RWPE1 (cell line): ENCODE results near the gene SNORC.
A peak's percentile ranks its signal among the peaks of the same experiment; 100 is the strongest.

ENCODE experiments used
- CTCF ChIA-PET: fragments of 350-600 bp; sonication (Branson Sonifier 250); formaldehyde crosslinking; extraction: SDS; loops from one replicate; lab custom pipeline; 2021; lab: Yijun Ruan, JAX
- POLR2A ChIA-PET: fragments of 400-600 bp; formaldehyde crosslinking; extraction: SDS; loops from one replicate; lab custom pipeline; 2020; ENCODE audit warnings: antibody characterized with exemption; ENCODE audit not compliant: low non-redundant PET; lab: Yijun Ruan, JAX
- DNase-seq: peaks from one replicate; pipeline ENCODE4 v3.0.0; 2012; ENCODE audit warnings: low spot score
- H3K27ac ChIP-seq: fragments of 450-650 bp; 2 replicates; pipeline ENCODE4 v1.5.1; 2017
- CTCF ChIP-seq: fragments of 450-650 bp; conservative IDR thresholded peaks from 2 replicates; pipeline ENCODE4 v1.5.1; 2017; ENCODE audit warnings: low read depth, mild to moderate bottlenecking

The SNORC gene

GRCh38 chr2:232852676-232853075 lies 17.4 kb upstream of the SNORC start:
- no peak overlapping the region for H3K27ac ChIP-seq
- TF ChIP-seq CTCF = no peak
- DNase-seq = no peak
- POLR2A ChIA-PET = no interaction called here
- CTCF ChIA-PET = interaction anchor here (0.6 to 1.2 kb wide), 6 partner anchors 10 to 243 kb away, joined by 3 to 4 read pairs (median 3); no protein-coding TSS in a partner anchor

DNA sequence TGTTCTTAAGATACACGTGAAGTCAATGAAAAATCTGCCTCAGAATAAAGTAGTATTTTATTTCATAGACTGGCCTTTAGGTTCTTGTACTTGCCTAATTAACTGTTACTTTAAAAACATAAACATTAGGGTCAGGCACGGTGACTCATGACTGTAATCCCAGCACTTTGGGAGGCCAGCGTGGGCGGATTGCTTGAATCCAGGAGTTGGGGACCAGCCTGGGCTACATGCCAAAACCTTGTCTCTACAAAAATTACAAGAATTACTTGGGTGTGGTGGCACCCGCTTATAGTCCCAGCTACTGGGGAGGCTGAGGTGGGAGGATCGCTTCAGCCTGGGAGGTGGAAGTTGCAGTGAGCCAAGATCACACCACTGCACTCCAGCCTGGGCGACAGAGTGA lies 16.0 kb upstream of the SNORC start:
- no peak for DNase-seq

DNA sequence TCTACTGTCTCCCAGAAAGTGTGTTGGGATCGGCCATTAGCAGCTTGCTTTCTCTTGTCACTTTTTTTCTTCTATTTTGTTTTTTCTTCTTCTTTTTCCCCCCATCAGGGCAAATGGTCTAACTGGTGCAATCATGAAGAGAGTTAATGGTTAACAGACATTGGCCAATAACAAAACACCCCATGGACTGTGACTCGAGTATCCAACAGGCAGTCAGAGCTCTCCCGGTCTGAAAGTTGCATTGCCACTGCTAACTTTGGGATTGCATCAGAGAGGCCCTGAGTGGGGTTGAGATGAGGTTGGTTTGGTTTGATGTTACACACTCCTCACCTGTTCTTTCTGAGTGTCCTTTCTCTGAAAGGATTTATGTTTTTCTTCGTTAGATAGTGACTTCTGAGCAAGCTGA lies 12.9 kb upstream of the SNORC start:
- no peak overlapping the region for H3K27ac ChIP-seq
- ChIA-PET POLR2A (no interaction called here), CTCF (no interaction called here)
- no peak for TF ChIP-seq CTCF
- DNase-seq = no peak

More for the DNA sequence above, 16.0 kb upstream of the SNORC start:
- ChIA-PET POLR2A (interaction anchor here (0.6 kb wide), 1 partner anchor 73 kb away, joined by 4 read pairs; no protein-coding TSS in a partner anchor), CTCF (interaction anchor here (0.6 to 1.0 kb wide), 4 partner anchors 200 to 388 kb away, joined by 3 to 5 read pairs (median 4); no protein-coding TSS in a partner anchor)
- TF ChIP-seq CTCF = no peak
- H3K27ac ChIP-seq = peak overlapping the region; percentile 67

DNA sequence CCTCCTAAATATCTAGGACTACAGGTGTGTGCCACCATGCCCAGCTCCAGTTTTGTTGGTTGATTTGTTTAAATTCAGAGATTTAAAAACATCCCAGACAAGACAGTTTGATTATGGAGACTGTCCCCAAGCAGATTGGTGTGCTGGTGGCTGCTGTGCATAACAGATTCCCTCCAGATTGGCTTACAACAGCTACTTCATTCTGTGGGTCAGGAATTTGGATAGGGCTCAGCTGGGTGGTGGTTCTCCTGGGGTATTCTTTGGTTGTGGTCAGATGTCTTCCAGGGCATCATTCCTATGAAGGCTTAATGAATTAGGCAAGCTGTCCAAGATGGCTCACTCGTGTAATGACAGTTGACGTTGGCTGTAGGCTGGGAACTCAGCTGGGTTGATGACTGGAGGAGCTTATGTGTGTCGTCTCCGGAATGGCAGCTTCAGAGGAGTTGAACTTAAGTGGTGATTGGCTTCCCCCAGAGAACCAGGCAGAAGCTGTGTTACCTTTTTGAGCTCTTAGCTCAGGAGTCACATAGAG lies 10.6 kb upstream of the SNORC start:
- no peak for TF ChIP-seq CTCF
- no peak overlapping the region for H3K27ac ChIP-seq
- POLR2A ChIA-PET = no interaction called here
- CTCF ChIA-PET = interaction anchor here (0.7 kb wide), 1 partner anchor 20 kb away, joined by 3 read pairs; no protein-coding TSS in a partner anchor
- DNase-seq = no peak

DNA sequence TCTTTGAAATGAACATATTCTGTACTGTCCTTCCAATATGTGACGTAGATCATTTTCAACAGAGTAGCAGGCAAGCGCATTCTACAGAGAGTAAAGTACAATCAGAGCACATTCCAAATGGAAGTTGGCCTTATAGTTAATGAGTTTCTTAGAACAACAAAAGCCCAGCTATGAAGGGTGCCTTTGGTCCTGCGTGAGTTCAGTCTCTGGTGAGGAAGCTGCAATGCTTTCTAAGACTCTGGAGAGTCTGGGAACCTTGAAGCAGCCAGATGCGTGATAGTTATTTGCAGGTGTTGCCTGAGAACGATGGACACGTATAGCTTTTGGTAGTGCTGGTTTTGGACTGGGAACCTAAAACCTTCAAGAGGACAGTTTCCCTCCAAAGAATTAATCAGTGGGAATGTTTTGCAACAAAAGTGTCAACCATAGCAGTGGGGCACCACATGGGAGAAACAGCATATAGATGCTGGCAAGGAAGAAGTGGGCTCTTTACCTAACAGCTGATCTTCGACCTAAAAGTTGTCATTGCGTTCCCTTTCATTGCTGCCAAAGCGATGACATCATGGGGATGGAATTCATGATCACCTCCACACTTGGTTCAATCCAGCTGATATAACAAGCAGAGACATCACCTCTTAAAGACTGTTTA lies 9.3 kb upstream of the SNORC start:
- DNase-seq = peak; percentile 27
- no peak overlapping the region for H3K27ac ChIP-seq
- no peak for TF ChIP-seq CTCF
- ChIA-PET CTCF (interaction anchor here (0.6 kb wide), 1 partner anchor 391 kb away, joined by 3 read pairs; the partner anchor contains the start of gene ATG16L1), POLR2A (no interaction called here)

DNA sequence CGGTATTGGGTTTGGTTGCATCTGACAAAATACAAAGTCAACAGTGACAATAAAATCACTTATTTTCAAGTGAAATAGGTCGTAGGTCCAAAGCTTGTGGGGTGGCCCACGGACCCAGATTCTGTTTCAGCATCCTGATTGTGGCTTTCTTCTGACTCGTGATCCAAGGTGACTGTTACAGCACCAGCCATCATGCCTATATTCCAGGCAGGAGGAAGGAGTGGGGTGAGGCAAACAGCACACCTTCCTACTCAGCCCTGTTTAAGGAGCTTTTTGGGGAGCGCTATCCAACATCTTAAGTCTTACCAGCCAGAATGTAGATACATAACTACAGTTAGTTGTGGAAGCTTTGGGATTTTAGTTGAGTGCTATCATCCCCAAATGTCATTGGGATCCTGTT lies 8.7 kb upstream of the SNORC start:
- ChIA-PET POLR2A (no interaction called here), CTCF (no interaction called here)
- DNase-seq = no peak
- TF ChIP-seq CTCF = no peak
- H3K27ac ChIP-seq = no peak overlapping the region
